ENCODE data around the gene TCF21. TPM values are rescaled to one million over a fixed set of nuclear protein-coding genes. Genes with fewer than 3 reads are reported as not detected.

TCF21 gene
- total RNA-seq, 1 donor from 2014 or later = not detected

DNA sequence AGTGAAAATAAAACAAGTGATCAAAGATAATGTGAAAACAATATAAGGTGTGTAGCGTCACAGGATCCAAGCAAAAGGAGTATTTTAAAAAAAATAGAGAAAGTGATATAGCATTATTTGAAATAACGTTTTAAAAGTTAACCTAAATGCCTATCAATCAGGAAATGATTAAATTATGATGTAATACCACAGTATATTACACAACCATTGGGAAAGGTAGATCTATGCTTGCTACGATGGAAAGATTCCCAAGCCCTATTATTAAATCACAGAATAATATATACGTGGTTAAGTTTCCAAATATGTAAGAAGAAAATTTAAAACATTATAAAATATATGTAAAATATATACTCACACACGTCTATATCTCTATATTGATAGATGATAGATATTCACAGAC lies 15.4 kb upstream of the TCF21 start:
- Mint-ChIP-seq H3K27ac (ENCODE audit: unreplicated experiment) (no peak overlapping the region), H3K36me3 (ENCODE audit: unreplicated experiment) (no peaks in the 10 kb centered on the region), H3K4me3 (ENCODE audit: unreplicated experiment) (no peak overlapping the region), H3K4me1 (ENCODE audit: low read depth, unreplicated experiment) (no peaks in the 10 kb centered on the region), H3K9me3 (ENCODE audit: unreplicated experiment) (peaks cover 2% of the 10 kb centered on the region), H3K27me3 (ENCODE audit: unreplicated experiment) (no peaks in the 10 kb centered on the region)
- DNase-seq = no peak
- TF ChIP-seq, protein P1, sequence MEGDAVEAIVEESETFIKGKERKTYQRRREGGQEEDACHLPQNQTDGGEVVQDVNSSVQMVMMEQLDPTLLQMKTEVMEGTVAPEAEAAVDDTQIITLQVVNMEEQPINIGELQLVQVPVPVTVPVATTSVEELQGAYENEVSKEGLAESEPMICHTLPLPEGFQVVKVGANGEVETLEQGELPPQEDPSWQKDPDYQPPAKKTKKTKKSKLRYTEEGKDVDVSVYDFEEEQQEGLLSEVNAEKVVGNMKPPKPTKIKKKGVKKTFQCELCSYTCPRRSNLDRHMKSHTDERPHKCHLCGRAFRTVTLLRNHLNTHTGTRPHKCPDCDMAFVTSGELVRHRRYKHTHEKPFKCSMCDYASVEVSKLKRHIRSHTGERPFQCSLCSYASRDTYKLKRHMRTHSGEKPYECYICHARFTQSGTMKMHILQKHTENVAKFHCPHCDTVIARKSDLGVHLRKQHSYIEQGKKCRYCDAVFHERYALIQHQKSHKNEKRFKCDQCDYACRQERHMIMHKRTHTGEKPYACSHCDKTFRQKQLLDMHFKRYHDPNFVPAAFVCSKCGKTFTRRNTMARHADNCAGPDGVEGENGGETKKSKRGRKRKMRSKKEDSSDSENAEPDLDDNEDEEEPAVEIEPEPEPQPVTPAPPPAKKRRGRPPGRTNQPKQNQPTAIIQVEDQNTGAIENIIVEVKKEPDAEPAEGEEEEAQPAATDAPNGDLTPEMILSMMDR (IDR thresholded peaks at IDR 0.05; ENCODE audit: partially characterized antibody, unreplicated experiment) = no peak

GRCh38 chr6:133877116-133877515 lies 11.8 kb upstream of the TCF21 start:
- H3K36me3 Mint-ChIP-seq (ENCODE audit: unreplicated experiment) = no peaks in the 10 kb centered on the region
- peaks cover 2% of the 10 kb centered on the region for H3K9me3 Mint-ChIP-seq (ENCODE audit: unreplicated experiment)
- H3K27ac Mint-ChIP-seq (ENCODE audit: unreplicated experiment) = no peak overlapping the region
- no peak for DNase-seq
- no peaks in the 10 kb centered on the region for H3K4me1 Mint-ChIP-seq (ENCODE audit: low read depth, unreplicated experiment)
- TF ChIP-seq, protein P1 (IDR thresholded peaks at IDR 0.05; ENCODE audit: partially characterized antibody, unreplicated experiment) = no peak
- H3K27me3 Mint-ChIP-seq (ENCODE audit: unreplicated experiment) = no peaks in the 10 kb centered on the region
- no peak overlapping the region for H3K4me3 Mint-ChIP-seq (ENCODE audit: unreplicated experiment)

- no peaks in the 10 kb centered on the region for H3K27me3 Mint-ChIP-seq (ENCODE audit: unreplicated experiment)
- no peak overlapping the region for H3K4me3 Mint-ChIP-seq (ENCODE audit: unreplicated experiment)
- no peaks in the 10 kb centered on the region for H3K36me3 Mint-ChIP-seq (ENCODE audit: unreplicated experiment)
- no peaks in the 10 kb centered on the region for H3K9me3 Mint-ChIP-seq (ENCODE audit: unreplicated experiment)
- no peak for DNase-seq
- H3K27ac Mint-ChIP-seq (ENCODE audit: unreplicated experiment) = no peak overlapping the region
- TF ChIP-seq, protein P1 (IDR thresholded peaks at IDR 0.05; ENCODE audit: partially characterized antibody, unreplicated experiment) = no peak
- H3K4me1 Mint-ChIP-seq (ENCODE audit: low read depth, unreplicated experiment) = no peaks in the 10 kb centered on the region
These were observed 8.9 kb upstream of the TCF21 start for GRCh38 chr6:133880006-133880405.

GRCh38 chr6:133880896-133881295 lies 8.0 kb upstream of the TCF21 start:
- no peaks in the 10 kb centered on the region for H3K4me1 Mint-ChIP-seq (ENCODE audit: low read depth, unreplicated experiment)
- no peaks in the 10 kb centered on the region for H3K27me3 Mint-ChIP-seq (ENCODE audit: unreplicated experiment)
- H3K4me3 Mint-ChIP-seq (ENCODE audit: unreplicated experiment) = no peak overlapping the region
- TF ChIP-seq, protein P1 (IDR thresholded peaks at IDR 0.05; ENCODE audit: partially characterized antibody, unreplicated experiment) = no peak
- H3K27ac Mint-ChIP-seq (ENCODE audit: unreplicated experiment) = no peak overlapping the region
- DNase-seq = no peak
- no peaks in the 10 kb centered on the region for H3K9me3 Mint-ChIP-seq (ENCODE audit: unreplicated experiment)
- H3K36me3 Mint-ChIP-seq (ENCODE audit: unreplicated experiment) = no peaks in the 10 kb centered on the region

GRCh38 chr6:133886104-133886775 lies 2.7 kb upstream of the TCF21 start:
- peaks cover 10% of the 10 kb centered on the region for H3K4me1 Mint-ChIP-seq (ENCODE audit: low read depth, unreplicated experiment)
- no peak for DNase-seq
- H3K27me3 Mint-ChIP-seq (ENCODE audit: unreplicated experiment) = peaks cover 13% of the 10 kb centered on the region
- no peak overlapping the region for H3K27ac Mint-ChIP-seq (ENCODE audit: unreplicated experiment)
- peaks cover 6% of the 10 kb centered on the region for H3K36me3 Mint-ChIP-seq (ENCODE audit: unreplicated experiment)
- TF ChIP-seq, protein P1 (IDR thresholded peaks at IDR 0.05; ENCODE audit: partially characterized antibody, unreplicated experiment) = no peak
- H3K4me3 Mint-ChIP-seq (ENCODE audit: unreplicated experiment) = no peak overlapping the region
- H3K9me3 Mint-ChIP-seq (ENCODE audit: unreplicated experiment) = no peaks in the 10 kb centered on the region

Measured in glutamatergic neuron (in vitro differentiated cells).